Measurements from ENCODE around the gene FPR3.
A peak's percentile ranks its signal among the peaks of the same experiment; 100 is the strongest.
"Not testable (repeated sequence)": the region's sequence is repeated elsewhere in the genome, so short reads cannot be mapped to it uniquely, and the experiment has no call there.

FPR3 gene

DNA sequence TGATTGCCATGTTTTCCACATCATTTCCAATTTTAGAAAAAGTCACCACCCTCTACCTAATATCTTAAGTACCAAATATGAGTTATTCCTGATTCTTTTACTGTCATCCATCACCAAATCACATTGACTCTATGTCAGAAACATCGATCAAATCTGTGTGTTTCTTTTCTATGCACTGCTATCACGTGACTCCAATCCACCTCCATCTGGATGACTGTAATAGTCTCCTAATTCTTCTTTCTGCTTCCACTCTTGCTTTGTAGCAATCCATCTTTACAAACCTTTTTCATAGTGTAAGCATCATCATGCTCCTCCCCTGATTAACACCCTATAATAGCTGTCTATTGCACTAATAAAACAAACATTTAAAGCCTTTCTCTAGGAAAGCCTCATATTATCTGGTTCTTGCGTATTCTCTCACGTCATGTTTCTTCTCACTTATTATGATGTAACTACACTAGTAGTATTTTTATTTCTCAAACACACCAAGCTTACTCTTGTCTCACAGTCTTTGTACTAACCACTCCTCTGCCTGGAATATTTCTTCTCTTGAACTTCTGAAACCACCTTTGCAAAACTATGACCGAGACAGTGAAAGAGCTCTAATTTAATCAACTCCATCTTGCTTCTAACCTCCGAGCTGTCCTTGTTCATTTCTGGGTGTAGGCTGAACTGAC lies 10.7 kb upstream of the FPR3 start:
- DNase-seq, result no peak

DNA sequence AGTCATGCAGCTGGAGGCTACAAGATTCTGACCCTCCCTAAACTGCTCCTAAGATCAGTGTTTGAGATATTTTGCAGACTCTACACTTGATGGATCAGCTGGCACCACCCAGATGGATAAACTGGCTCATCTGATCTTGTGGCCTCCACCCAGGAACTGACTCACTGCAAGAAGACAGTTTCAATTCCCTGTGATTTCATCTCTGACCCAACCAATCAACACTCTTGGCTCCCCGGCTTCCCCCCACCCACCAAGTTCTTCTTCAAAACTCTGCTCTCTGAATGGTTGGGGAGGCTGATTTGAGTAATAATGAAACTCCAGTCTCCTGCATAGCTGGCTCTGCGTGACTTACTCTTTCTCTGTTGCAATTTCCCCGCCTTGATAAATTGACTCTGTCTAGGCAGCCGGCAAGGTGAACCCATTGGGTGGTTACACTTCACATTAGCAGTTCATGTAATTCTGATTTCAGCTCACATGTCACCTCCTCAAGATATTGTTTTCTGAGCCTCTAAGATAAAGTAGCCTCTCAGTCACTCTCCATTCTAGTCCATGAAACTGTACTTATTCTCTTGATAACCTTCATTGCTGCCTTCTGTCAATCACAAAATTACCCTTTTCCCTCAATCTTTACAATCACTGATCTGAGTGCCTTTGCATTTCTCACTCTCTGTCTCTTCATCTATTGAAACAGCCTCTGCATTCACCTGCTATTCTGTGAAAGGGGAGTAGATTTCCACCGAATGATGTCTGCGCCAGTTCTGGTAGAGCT lies 9.9 kb upstream of the FPR3 start:
- DNase-seq, result peak; percentile 80

DNA sequence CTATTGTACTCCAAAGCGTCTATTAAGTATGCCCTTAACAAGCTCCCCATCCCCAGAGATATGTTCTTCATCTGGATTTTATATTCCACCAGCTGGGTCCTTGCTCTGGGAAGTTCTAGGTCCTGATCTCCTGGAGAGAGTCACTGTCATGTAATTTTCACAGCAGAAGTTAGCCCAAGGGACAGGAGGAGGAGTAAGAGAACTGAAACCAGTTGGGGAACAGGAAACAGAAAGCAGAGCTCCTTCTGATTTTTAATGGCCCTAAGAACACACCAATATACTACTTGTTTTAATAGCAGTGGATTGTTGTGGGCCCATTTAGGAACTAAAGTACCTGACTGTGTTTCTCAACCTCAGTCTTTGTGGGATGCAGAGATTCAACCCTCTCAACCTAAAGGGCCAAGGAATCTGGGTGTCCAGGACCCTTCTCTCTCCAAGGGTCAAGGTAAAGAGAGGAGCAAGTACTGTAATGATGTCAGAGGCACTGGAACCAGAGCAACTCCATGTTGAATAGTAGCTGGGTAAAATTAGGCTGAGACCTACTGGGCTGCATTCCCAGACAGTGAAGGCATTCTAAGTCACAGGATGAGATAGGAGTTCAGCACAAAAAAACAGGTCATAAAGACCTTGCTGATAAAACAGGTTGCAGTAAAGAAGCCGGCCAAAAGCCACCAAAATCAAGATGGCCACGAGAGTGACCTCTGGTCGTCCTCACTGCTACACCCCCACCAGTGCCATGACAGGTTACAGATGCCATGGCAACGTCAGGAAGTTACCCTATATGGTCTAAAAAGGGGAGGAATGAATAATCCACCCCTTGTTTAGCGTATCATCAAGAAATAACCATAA lies 8.1 kb upstream of the FPR3 start:
- DNase-seq, result no peak

DNA sequence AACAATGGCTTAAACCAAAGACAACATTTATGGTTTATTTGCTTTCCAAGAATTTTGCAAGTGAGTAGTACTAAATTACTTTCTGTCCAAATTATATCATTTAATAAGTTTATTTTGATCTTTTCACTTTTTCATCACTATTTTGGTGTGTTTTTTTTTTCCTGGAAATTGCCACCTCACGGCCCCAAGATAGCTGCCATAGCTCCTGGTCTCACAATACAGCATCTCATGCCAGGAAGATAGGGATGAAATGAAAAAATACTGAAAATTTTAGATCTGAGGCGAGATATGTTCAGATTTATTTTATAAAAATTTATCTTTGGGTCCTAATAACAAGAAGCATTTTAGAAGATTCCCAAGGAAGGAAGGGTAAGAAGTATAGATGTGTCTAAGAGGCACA lies 6.9 kb upstream of the FPR3 start:
- DNase-seq, result no peak

DNA sequence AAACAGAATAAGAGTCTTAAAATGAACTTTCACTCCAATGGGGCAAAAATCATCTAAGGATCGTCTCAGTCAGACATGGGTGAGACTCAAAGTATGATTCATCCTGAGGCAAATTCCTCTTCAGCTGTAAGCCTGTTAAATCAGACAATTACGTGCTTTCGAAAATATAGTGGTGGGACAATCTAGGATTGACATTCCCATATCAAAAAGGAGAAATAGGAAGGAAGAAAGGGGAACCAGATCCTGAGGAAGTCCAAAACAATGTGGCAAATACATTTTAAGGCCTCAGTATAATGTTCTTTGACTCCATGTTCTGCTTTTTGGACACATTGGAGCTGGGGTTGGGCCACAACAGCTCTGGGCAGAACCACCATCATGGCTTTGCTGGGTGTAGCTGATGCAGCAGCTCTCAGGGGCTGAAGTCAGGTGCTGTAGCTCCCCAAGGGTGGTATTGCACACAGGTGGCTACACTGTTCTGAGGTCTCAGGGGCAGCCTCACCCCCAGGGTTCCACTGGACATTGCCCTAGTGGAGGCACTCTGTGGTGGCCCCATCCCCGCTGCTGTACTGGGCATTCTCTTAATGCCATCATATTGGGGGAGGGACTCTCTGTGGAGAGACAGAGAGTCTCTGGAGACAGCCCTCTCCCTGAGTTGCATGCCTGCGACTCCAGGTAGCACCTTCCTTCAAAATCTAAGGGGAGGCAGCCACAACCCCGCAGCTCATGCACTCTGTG lies 5.7 kb upstream of the FPR3 start:
- DNase-seq, result no peak

DNA sequence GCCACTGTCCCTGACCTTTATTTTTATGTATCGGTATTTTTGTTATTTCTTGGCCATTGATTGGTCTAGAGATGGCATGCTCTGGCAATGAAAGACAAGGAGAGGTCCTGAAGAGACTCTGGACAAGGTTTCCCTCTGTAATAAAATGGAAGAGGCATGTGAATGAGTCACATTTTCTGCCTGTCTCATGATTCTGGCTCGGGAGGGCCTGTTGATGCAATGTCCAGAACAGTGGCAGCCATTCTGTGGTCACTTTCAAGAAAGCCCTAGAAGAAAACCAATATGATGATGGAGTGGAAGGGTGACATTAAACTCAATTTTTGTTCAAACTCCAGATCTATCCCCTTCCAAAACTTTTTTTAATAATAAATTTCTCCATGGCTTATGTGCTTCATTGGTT lies 2.0 kb upstream of the FPR3 start:
- no peak for DNase-seq

DNA sequence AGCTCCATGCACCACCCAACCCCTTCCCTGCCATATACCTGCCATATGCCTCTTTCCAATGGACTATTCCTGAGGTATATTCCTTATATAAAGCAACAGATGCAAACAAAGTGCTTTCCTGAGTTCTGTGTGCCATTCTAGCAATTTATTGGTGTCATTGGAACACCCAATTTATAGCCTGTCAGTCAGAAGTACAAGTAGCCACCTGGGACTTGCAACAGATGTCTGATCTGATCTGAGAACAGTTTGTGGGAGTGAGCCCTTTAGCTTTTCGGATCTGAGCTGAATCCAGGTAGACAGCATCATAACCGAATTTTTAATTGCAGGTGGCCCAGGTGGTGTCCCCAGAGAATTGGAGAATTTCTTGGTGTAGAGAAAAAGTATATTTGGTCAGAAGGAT lies 963 bp upstream of the FPR3 start:
- DNase-seq, result no peak

DNA sequence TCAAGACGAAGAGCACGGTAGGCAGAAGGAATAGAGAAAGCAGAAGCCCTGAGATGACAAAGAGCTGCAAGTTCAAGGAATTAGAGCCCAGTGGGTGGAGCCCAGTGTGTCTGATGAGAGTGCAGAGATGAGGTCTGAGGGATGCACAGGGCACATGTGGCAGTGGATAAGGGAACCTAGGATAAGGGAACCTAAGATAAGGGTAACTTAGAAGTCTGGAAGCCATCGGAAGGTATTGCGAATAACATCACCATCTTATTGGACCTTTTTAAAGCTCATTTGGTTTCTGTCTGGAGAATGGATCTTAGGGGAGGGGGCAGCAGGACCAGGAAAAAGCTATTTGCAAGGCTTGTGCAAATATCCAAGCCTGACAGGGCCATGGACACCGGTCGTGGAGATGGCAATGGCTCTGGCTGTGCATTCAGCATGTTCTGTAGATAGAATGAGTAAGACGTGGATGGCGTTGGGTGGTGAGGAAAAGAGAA lies 1.3 kb downstream of the FPR3 start:
- DNase-seq, result no peak

DNA sequence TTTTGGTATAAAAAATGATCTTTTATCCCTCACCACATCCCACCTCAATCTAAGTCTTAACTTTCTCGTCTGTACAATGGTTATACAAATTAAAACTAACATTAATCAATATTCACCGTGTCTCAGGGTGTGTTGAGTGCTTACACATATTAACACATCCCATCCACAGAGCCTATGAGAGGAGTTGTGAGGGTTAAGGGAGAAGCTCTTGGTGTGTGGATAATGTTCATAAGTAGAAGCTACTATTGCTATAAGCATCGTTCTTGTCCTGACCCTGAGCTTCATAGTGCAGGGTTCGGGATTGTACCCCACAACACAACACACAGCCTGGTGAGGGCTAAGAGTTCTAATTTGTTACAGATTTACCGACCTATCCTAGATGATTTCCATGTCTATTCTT lies 2.5 kb downstream of the FPR3 start:
- DNase-seq, result no peak

DNA sequence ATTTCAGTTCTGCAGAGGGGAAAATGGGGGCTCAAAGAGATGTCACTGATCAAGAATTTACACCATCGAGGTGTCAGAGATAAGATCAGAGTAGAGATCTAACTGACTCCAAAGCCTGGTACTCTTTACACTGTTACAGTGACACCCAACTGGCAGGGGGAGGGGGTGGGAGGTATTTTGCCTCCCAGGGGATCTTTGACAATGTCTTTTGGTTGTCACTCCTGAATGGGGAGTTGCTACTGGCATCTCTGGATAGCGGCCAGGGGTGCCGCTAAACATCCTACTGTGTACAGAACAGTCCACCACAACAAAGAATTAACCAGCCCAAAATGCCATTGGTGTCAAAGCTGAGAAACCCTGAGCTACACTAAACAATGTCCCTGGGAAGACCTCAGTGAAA lies 3.1 kb downstream of the FPR3 start:
- no peak for DNase-seq

DNA sequence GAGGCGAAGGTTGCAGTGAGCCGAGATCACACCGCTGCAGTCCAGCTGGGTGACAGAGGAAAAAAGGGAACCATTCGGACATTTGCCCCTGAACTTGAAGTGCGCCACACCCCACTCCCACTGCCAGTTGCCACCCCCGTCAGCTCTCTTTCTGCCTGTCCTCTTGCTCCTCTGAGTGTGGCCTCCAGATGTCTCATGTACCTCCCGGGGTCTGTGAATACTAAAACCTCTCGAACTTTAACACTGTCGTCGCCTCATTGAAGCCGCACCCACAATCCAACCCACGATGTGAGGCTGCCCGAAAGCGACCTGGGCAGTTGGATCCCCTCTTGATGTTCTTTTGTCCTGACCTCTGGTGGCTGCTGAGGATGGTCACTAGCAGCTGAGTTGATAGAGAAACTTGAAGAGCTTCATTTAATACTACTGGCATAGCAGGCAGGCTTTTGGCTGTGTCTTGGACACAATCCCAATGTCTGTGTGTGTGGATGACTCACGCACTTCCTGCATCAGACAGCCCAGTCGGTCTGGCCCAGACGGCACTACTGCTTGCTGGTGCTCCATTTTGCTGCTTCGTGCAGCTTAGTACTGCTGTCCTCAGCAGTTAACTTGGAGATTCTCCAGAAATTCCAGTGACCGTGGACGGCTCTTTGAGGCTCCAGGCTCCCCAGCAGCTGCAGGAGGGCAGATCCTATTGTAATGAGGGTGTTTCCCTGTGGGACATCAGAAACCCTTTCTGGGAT lies 4.2 kb downstream of the FPR3 start:
- DNase-seq, result no peak

DNA sequence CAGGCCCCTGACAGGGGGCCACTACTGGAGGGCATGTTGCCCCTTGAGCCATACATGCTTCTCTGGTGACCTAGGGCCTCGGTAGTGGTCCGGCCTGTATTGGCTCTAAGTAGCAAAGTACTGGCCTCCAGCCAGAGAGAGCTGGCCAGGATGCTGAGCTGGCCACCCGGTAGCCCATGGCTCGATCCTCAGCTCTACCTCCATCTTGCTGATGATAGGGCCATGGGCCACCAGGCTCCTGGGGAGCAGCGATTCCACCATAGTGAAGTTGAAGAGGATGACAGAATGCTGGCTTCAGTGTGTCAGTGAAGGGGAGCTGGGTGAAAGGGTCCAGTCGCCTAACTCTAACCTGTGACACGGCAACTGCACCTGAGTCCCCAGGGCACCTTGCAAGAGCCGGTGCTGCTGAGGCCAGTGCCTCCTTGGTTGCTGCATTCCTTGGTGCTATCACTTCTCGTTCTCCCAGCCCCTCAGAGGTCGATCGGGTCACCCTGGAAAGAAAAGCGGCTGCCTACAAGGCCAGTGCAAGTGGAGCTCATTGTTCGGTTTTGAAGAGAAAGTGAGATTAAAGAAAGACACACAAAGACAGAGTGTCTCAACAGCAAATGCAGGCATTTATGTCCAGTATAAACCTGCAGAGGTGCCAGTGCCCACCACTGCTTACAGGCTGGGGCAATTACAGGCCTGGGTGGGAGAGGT lies 5.0 kb downstream of the FPR3 start:
- no peak for DNase-seq

DNA sequence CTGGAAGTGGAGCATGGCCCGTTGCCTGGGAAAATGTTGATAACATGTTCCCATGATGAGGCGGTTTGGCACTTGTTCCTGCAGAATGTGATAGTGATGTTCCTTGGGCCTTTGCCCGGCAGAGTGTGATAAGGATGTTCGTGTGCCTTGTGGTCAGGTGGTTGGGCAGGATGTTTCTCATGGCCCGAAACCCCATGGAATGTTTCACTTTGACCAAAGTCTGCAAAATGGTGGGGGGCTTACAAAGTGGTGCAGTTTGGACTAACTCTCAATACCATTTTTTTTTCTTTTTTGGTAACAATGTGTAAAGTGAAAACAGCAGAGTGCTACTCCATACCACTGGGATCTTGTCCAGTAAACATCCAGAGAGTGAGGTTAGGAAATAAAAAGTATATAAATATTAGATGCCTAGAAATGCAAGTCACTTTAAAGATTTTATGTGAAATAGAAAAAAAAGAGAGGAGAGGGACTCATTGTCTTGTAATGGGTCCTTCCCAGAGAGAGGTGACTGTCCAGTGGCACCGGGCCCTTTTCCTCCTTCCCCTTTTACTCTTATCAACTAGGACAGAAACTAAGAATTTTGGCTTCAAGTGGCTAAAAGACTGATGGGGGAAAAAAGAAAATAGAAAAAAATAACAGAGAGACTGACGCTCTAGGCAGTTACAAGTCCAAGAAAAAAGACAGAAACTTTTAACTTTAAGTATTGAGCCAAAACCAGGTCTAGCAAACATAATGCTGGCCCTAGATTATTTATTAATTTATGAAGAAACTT lies 5.7 kb downstream of the FPR3 start:
- no peak for DNase-seq

DNA sequence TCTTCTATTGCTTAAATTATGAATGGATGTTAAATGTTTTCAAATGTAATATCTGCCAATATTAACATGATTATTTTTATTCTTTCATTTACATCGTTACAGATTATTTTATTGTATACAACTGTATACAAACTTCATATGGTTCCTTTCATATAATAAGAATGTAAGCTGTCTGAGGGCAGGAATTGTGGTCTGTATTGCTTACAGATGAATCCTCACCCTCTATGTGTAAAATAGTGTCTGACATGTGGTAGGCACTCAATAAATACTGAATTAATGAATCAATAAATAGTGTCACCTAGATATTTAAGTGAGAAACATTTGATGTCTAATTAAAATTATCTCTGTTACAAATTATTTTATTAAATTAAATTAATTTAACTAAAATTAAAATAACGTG lies 7.8 kb downstream of the FPR3 start:
- DNase-seq, result no peak

DNA sequence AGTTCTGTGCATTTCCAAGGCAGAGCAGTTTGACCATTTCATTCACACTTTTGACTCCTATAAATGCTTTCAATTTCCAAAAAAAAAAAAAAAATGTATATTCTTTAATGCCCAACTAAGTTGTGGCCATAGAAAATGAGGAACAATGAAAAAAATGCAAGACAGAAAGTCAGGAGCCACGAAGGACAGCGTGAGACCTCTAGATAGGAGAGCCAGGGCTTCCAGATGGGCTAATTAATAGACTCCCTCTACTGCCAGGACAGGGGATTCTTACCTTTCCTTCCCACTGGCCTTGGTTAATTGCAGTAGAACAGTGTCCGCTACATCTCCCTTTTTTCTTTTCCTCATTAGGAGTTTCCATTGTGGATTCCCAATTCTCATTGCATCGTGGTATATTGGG lies 8.6 kb downstream of the FPR3 start:
- no peak for DNase-seq

DNA sequence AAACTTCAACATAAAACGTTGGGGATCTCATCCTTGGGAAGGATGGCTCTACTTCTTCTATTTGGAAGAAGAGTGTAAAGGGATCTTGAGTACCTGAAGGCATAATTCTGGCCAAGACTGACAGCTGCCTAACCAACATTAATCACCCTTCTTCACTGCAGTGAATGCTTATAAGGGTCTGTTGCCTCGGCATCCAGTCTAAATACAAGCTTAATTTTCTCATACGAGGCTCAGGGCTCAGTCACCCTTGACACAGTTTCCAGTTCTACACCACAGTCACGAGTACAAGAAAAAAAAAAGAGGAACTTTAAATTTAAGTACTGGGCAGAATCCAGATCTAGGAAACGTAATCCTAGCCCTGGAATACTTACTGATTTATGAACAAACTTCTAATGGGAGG lies 9.0 kb downstream of the FPR3 start:
- no peak for DNase-seq

DNA sequence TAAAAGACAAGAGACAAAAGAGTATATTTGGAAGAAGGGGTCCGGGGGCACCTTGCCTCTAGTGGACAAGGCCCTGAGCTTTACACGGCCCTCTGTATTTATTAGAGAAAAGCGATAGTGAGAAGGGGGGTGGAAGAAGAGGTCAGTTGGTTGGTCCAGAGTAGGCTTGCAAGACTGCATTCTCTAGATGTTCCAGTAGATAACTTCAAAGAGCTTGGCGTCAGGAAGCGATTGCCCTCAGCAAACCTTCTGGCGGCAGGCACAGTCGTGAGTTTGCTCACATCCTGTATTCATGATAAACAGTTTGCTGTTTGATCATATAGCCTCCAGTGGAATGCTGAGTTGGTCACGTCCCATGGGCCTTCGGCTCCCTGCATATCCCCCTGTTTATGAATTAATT lies 9.8 kb downstream of the FPR3 start:
- not testable (repeated sequence) for DNase-seq

DNA sequence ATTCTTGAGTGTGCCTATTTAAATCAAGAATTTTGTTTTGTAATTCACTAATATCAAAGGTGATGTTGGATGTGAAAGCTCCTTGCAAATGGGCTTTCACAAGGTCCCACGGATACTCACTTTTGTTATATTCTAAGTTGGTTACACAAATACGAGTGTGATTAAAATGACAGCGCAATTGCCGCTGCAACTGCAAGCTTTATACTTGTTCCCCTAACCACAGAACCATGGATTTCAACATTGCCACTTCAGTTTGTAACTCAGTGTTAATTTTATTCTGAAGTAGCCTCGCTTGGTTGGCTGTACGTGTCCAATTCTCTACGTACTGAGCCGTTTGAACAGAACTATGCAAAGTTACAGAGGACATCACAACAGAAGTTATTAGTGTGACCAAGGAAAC lies 10.4 kb downstream of the FPR3 start:
- not testable (repeated sequence) for DNase-seq

DNA sequence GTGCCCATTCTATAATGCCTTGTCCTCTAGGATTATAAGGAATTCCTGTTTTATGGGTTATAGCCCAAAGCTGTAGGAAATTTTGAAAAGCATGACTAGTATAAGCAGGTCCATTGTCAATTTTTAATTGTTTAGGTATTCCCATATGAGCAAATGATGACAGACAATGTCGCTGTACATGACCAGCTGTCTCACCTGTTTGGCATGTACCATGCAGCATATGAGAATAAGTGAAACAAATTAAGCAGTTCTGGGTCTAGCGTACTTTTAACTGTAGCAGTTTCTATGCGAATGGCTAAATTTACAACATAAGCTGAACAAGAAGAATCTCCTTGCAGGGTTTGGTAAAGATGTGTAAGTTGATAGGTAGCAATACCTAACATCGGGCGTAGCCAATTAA lies 11.6 kb downstream of the FPR3 start:
- not testable (repeated sequence) for DNase-seq

DNA sequence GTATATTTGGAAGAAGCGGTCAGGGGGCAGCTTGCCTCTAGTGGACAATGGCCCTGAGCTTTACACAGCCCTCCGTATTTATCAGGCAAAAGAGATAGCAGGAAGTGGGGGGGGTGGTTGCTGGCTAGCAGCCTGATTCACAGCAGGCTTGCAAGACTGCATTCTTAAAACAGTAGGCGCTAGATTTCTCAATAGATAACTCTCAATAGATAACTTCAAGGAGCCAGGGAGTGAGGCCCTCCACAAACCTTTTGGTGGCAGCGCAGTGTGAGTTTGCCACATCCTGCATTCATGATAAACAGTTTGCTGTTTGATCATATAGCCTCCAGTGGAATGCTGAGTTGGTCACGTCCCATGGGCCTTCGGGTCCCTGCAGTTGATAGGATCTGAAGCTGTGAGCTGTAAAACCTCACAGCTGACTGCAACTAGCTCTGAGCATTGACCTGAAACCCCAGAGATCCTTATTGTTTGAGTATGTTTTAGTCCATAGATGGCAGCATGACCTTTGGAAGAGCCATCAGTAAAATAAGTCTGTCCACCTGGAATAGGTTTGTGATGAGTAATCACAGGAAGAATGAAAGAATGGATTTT lies 12.2 kb downstream of the FPR3 start:
- DNase-seq, result no peak

Measured in stimulated activated CD4-positive, alpha-beta T cell treated with anti-CD3 and anti-CD28 coated beads, Interleukin-1b, Interleukin-23, amount 100 ng/mL, for 48 hours (primary cell).